SK-N-SH (cell line): ENCODE results near the gene SLC25A47. TPM values are rescaled to one million over a fixed set of nuclear protein-coding genes. Genes with fewer than 3 reads are reported as not detected.

Experiments used
- CTCF ChIA-PET: fragments of 300-600, 350-600 bp; formaldehyde crosslinking; extraction: SDS; loops from one replicate; lab custom pipeline; 2021; lab: Yijun Ruan, JAX
- POLR2A ChIA-PET: fragments of 350-600 bp; sonication (Branson Sonifier 250); formaldehyde crosslinking; extraction: SDS; loops from one replicate; lab custom pipeline; 2020; ENCODE audit warnings: antibody characterized with exemption, inconsistent platforms; lab: Yijun Ruan, JAX
- DNase-seq: peaks from one replicate; pipeline ENCODE4 v3.0.0; 2012
- H2AFZ ChIP-seq: fragments of 200-600 bp; sonication (generic); 2 replicates; pipeline ENCODE4 v1.8.1; 2016; ENCODE audit warnings: antibody characterized with exemption, mild to moderate bottlenecking, low read depth
- H3F3A ChIP-seq: fragments of 200-600 bp; sonication (generic); replicated peaks from 2 replicates; pipeline ENCODE3; 2016; ENCODE audit warnings: antibody characterized with exemption, mild to moderate bottlenecking; ENCODE audit not compliant: insufficient read depth
- H3K27ac ChIP-seq, 2 experiments: fragments of 200-500 bp in 1 of 2; fragments of 200-600 bp in 1 of 2; sonication (Bioruptor generic) in 1 of 2; sonication (generic), shearing (Covaris generic) in 1 of 2; 2 replicates each; pipeline versions ENCODE4 v1.5.1 to v1.6.1; 2014 to 2016; ENCODE audit warnings: low read depth in 2 of 2, inconsistent platforms in 1 of 2, low read length in 1 of 2, mild to moderate bottlenecking in 1 of 2, mixed read lengths in 1 of 2
- H3K27me3 ChIP-seq: fragments of 200-600 bp; sonication (generic), shearing (Covaris generic); 2 replicates; pipeline ENCODE4 v1.6.1; 2016; ENCODE audit warnings: mixed run types; ENCODE audit not compliant: insufficient read depth
- H3K36me3 ChIP-seq, 2 experiments: fragments of 200-500 bp in 1 of 2; fragments of 200-600 bp in 1 of 2; sonication (Bioruptor generic) in 1 of 2; sonication (generic) in 1 of 2; replicated peaks in 1 of 2; 2 replicates each; pipeline versions ENCODE3 to v1.5.1; 2014 to 2016; ENCODE audit warnings: low read length in 1 of 2, mild to moderate bottlenecking in 1 of 2; ENCODE audit not compliant: insufficient read depth in 2 of 2, control insufficient read depth in 1 of 2
- H3K4me1 ChIP-seq, 2 experiments: fragments of 200-500 bp in 1 of 2; fragments of 200-600 bp in 1 of 2; sonication (Bioruptor generic) in 1 of 2; sonication (generic), shearing (Covaris generic) in 1 of 2; 2 replicates each; pipeline versions ENCODE4 v1.5.1 to v1.6.1; 2014 to 2016; ENCODE audit warnings: low read depth in 1 of 2, low read length in 1 of 2, mixed run types in 1 of 2; ENCODE audit not compliant: insufficient read depth in 2 of 2, control insufficient read depth in 1 of 2
- H3K4me2 ChIP-seq: fragments of 200-600 bp; sonication (generic), shearing (Covaris generic); 2 replicates; pipeline ENCODE4 v1.6.1; 2017; ENCODE audit warnings: mixed run types
- H3K4me3 ChIP-seq, 2 experiments: fragments of 200-500 bp in 1 of 2; fragments of 200-600 bp in 1 of 2; sonication (Bioruptor generic) in 1 of 2; sonication (generic), shearing (Covaris generic) in 1 of 2; 2 replicates each; pipeline versions ENCODE4 v1.5.1 to v1.8.1; 2014 to 2016; ENCODE audit warnings: low read depth in 2 of 2, inconsistent platforms in 1 of 2, low read length in 1 of 2, mild to moderate bottlenecking in 1 of 2, mixed read lengths in 1 of 2, moderate library complexity in 1 of 2
- H3K79me2 ChIP-seq: fragments of 200-600 bp; sonication (generic); 2 replicates; pipeline ENCODE4 v1.8.1; 2017; ENCODE audit warnings: mild to moderate bottlenecking; ENCODE audit not compliant: insufficient read depth
- H3K9ac ChIP-seq: fragments of 200-600 bp; sonication (generic); 2 replicates; pipeline ENCODE4 v1.6.1; 2017; ENCODE audit warnings: mixed run types
- H3K9me2 ChIP-seq: fragments of 200-600 bp; sonication (generic); 2 replicates; pipeline ENCODE4 v1.6.1; 2017; ENCODE audit warnings: mixed run types
- H3K9me3 ChIP-seq: fragments of 200-600 bp; sonication (generic); 2 replicates; pipeline ENCODE4 v1.6.1; 2017; ENCODE audit warnings: mixed run types, mild to moderate bottlenecking, moderate library complexity
- H4K20me1 ChIP-seq: fragments of 200-600 bp; sonication (generic); 2 replicates; pipeline ENCODE4 v1.6.1; 2017; ENCODE audit warnings: mild to moderate bottlenecking, mixed run types; ENCODE audit not compliant: insufficient read depth
- CHD2 ChIP-seq: fragments of 150-350 bp; IDR thresholded peaks from 2 replicates; pipeline ENCODE4 v1.6.1; 2018; ENCODE audit warnings: low read length; ENCODE audit not compliant: partially characterized antibody
- CTCF ChIP-seq: fragments of 200-600 bp; sonication (generic); IDR thresholded peaks from 2 replicates; pipeline ENCODE4 v1.6.1; 2017; ENCODE audit warnings: antibody characterized with exemption, mild to moderate bottlenecking, moderate library complexity
- ELF1 ChIP-seq: IDR thresholded peaks from 2 replicates; pipeline ENCODE4 v1.4.0; 2012
- EZH2phosphoT487 ChIP-seq: fragments of 200-600 bp; sonication (generic); IDR thresholded peaks from 2 replicates; pipeline ENCODE4 v1.6.1; 2017; ENCODE audit warnings: low read depth, mixed run types, mild to moderate bottlenecking, antibody characterized with exemption, moderate library complexity, borderline replicate concordance
- GABPA ChIP-seq: IDR thresholded peaks from 2 replicates; pipeline ENCODE4 v1.4.0; 2012; ENCODE audit warnings: low read depth, mild to moderate bottlenecking
- GATA2 ChIP-seq: sonication (generic); formaldehyde crosslinking; IDR thresholded peaks from 2 replicates; pipeline ENCODE4 v1.5.0; 2020; ENCODE audit warnings: mild to moderate bottlenecking, missing genetic modification reagents
- IRF3 ChIP-seq: fragments of 150-350 bp; IDR thresholded peaks from 2 replicates; pipeline ENCODE4 v1.6.1; 2016; ENCODE audit warnings: mild to moderate bottlenecking, low read depth, low read length
- MEF2A ChIP-seq: IDR thresholded peaks from 2 replicates; pipeline ENCODE4 v1.4.0; 2012; ENCODE audit warnings: low read depth, borderline replicate concordance
- NFIC ChIP-seq: IDR thresholded peaks from 2 replicates; pipeline ENCODE4 v1.4.0; 2012; ENCODE audit warnings: borderline replicate concordance
- NRF1 ChIP-seq: IDR thresholded peaks from 2 replicates; pipeline ENCODE4 v1.6.1; 2012; ENCODE audit warnings: low read depth, mild to moderate bottlenecking, low read length
- RAD21 ChIP-seq: IDR thresholded peaks from 2 replicates; pipeline ENCODE4 v1.6.1; 2012; ENCODE audit warnings: mild to moderate bottlenecking, low read length
- RCOR1 ChIP-seq: fragments of 150-350 bp; IDR thresholded peaks from 2 replicates; pipeline ENCODE4 v1.6.1; 2017; ENCODE audit warnings: antibody characterized with exemption, low read length
- RXRA ChIP-seq: IDR thresholded peaks from 2 replicates; pipeline ENCODE4 v1.4.0; 2012; ENCODE audit warnings: low read depth, mild to moderate bottlenecking, borderline replicate concordance
- SIN3A ChIP-seq: IDR thresholded peaks from 2 replicates; pipeline ENCODE4 v1.6.1; 2012; ENCODE audit warnings: low read depth, mild to moderate bottlenecking, low read length, moderate library complexity, borderline replicate concordance
- SMC3 ChIP-seq: IDR thresholded peaks from 2 replicates; pipeline ENCODE4 v1.6.1; 2012; ENCODE audit warnings: low read depth, low read length, improper control_type of control experiment
- TCF12 ChIP-seq: IDR thresholded peaks from 2 replicates; pipeline ENCODE4 v1.4.0; 2012
- TEAD4 ChIP-seq: IDR thresholded peaks from 2 replicates; pipeline ENCODE4 v1.4.0; 2012; ENCODE audit warnings: mild to moderate bottlenecking, borderline replicate concordance; ENCODE audit not compliant: insufficient read depth
- WGBS: methylation state at CpG from one replicate; pipeline ENCODE4 v1.1.6; 2017; ENCODE audit warnings: low lambda C conversion rate; 5-methylcytosine and 5-hydroxymethylcytosine counted together
- polyA plus RNA-seq, 3 experiments: library from polyadenylated mRNA; depleted of rRNA; stranded (reverse); fragments of >200 nt; gene quantifications; 2 replicates each; pipeline ENCODE4 v1.2.3, GENCODE V29; 2012
- TF ChIP-seq, protein P1 (sequence below): IDR thresholded peaks from 2 replicates; pipeline ENCODE4 v1.4.0; 2012; ENCODE audit warnings: low read depth, borderline replicate concordance
- TF ChIP-seq, protein P2 (sequence below): IDR thresholded peaks from 2 replicates; pipeline ENCODE4 v1.4.0; 2012; ENCODE audit warnings: low read depth

SLC25A47 gene
- polyA plus RNA-seq, 1 of the 3 experiments (the other 2 are of a cell fraction): not detected

DNA sequence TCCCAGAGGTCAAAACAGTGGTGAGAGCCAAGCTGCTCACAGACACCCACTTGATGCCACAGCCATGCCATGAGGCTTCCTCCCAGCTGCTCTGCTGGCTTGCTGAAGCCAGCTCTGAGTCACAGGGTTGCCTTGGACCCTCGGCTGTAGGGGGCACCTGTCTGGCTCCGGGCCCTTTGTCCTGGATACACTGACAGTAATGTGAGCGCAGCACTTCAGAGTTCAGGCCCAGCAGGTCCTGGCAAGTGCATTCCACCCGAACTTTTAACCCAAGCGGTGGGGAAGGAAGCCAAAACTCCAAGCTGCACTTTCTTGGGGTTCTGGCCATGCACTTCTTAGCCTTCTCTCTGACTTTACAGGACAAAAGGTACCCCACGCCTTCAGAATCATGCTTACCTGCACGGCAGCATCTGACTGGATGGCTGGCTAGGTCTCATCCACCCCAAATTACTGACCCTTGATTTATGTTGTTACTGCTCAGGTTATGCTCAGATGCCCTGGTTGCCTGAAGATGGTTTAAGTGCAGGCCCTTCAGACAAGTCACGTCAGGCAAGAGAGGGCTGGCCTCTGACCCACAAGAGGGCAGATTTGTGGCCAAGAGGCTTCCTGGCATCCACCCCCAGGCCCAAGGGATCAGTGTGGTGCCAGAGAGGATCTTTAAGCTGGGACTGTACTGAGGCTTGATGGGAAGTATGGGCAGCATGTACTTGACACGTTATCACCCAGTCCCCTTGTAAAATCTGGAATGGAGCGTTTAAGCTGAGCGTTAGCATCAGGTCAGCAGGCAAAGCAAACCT is 41.7 kb upstream of the SLC25A47 start:
- POLR2A ChIA-PET: no interaction called here
- DNase-seq: no peak
- H3K9ac ChIP-seq: no peak overlapping the region
- TF ChIP-seq SMC3: no peak
- no peak for TF ChIP-seq CHD2
- no peak for TF ChIP-seq TCF12
- TF ChIP-seq TEAD4: no peak
- TF ChIP-seq, protein P1, sequence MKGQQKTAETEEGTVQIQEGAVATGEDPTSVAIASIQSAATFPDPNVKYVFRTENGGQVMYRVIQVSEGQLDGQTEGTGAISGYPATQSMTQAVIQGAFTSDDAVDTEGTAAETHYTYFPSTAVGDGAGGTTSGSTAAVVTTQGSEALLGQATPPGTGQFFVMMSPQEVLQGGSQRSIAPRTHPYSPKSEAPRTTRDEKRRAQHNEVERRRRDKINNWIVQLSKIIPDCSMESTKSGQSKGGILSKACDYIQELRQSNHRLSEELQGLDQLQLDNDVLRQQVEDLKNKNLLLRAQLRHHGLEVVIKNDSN: no peak
- no peak for TF ChIP-seq MEF2A
- TF ChIP-seq NFIC: no peak
- TF ChIP-seq NRF1: no peak
- TF ChIP-seq GATA2: no peak
- no peak for TF ChIP-seq GABPA
- no peak for TF ChIP-seq IRF3
- no peak for TF ChIP-seq RCOR1
- TF ChIP-seq CTCF: no peak
- no peak for TF ChIP-seq RAD21
- no peak for TF ChIP-seq EZH2phosphoT487
- TF ChIP-seq, protein P2, sequence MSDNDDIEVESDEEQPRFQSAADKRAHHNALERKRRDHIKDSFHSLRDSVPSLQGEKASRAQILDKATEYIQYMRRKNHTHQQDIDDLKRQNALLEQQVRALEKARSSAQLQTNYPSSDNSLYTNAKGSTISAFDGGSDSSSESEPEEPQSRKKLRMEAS: no peak
- TF ChIP-seq RXRA: no peak
- no peak for TF ChIP-seq SIN3A
- no peak for TF ChIP-seq ELF1
- peaks cover 43% of the 10 kb centered on the region for H4K20me1 ChIP-seq
- H3K4me3 ChIP-seq: no peak overlapping the region
- H3K9me2 ChIP-seq: no peaks in the 10 kb centered on the region
- H3K79me2 ChIP-seq: peaks cover 50% of the 10 kb centered on the region
- CTCF ChIA-PET: interaction anchor here (1.3 to 5.6 kb wide), 3 partner anchors 9 to 96 kb away, joined by 4 to 58 read pairs (median 9); no protein-coding TSS in a partner anchor
- H3K4me1 ChIP-seq: peaks cover 11 to 13% of the 10 kb centered on the region in 2 experiments
- H3K4me2 ChIP-seq: no peak overlapping the region
- H2AFZ ChIP-seq: no peak overlapping the region
- H3K27me3 ChIP-seq: no peaks in the 10 kb centered on the region
- H3K27ac ChIP-seq: no peak overlapping the region; a peak in 1 of 4 replicates
- H3K9me3 ChIP-seq: no peaks in the 10 kb centered on the region
- 90% methylated on average over 8 of the region's 11 CpGs for WGBS
- peaks cover 7% of the 10 kb centered on the region for H3F3A ChIP-seq
- H3K36me3 ChIP-seq: peaks cover 22 to 25% of the 10 kb centered on the region in 2 experiments
